Lower leg skin (tissue), 3 donors: ENCODE data around the gene CC2D1A.

Experiments used
- CTCF ChIP-seq, 3 donors: fragments of 450-650 bp; IDR thresholded peaks; one replicate each; pipeline ENCODE4 v1.5.1; 2016; ENCODE audit warnings: antibody characterized with exemption in 3 of 3, mild to moderate bottlenecking in 3 of 3, moderate library complexity in 2 of 3
- POLR2A ChIP-seq, 2 donors: fragments of 450-650 bp; IDR thresholded peaks; one replicate each; pipeline ENCODE4 v1.6.1; 2016 to 2017; ENCODE audit warnings: antibody characterized with exemption in 2 of 2, mild to moderate bottlenecking in 1 of 2, moderate library complexity in 1 of 2

GRCh38 chr19:13966684-13967128 lies 60.7 kb downstream of the CC2D1A start:
- TF ChIP-seq CTCF (IDR thresholded peaks at IDR 0.05) (no peak), POLR2A (IDR thresholded peaks at IDR 0.05) (no peak)
